ENCODE results near the gene FANCG. TPM values are rescaled to one million over a fixed set of nuclear protein-coding genes. Genes with fewer than 3 reads are reported as not detected.
A peak's percentile ranks its signal among the peaks of the same experiment; 100 is the strongest.

FANCG gene
- total and polyA plus RNA-seq, 2 experiments from 2014 or later = 13.4 to 15.3 TPM

GRCh38 chr9:35115680-35116538, 36.2 kb upstream of the FANCG start, which contains the start of gene ATOSB:
ATOSB (minus strand) TSS chr9:35115862; CDS start chr9:35108274, 7,588 bp downstream.
- TF ChIP-seq EZH2phosphoT487 (IDR thresholded peaks at IDR 0.05; ENCODE audit: low read depth, severe bottlenecking, unreplicated experiment) (no peak), CTCF (IDR thresholded peaks at IDR 0.05; ENCODE audit: poor library complexity) (no peak), EZH2 (IDR thresholded peaks at IDR 0.05; ENCODE audit: borderline replicate concordance) (no peak)

GRCh38 chr9:35114840-35115628, 35.3 kb upstream of the FANCG start:
- Histone ChIP-seq H2AFZ (peak overlapping the region; percentile 50), H3K79me2 (peaks cover 29% of the 10 kb centered on the region), H3K9me3 (ENCODE audit: low read depth) (no peaks in the 10 kb centered on the region), H3K27ac (peak overlapping the region; percentile 94), H3K27me3 (no peaks in the 10 kb centered on the region), H4K20me1 (ENCODE audit: insufficient read depth, poor library complexity, severe bottlenecking) (no peaks in the 10 kb centered on the region), H3K36me3 (replicated peaks; ENCODE audit: insufficient read depth, low read depth) (no peaks in the 10 kb centered on the region), H3K9me2 (replicated peaks; ENCODE audit: insufficient read depth) (no peaks in the 10 kb centered on the region), H3K4me1 (ENCODE audit: insufficient read depth) (peaks cover 15% of the 10 kb centered on the region), H3K4me3 (peak overlapping the region; percentile 37), H3K4me2 (peak overlapping the region; percentile 94)
- TF ChIP-seq EZH2phosphoT487 (IDR thresholded peaks at IDR 0.05; ENCODE audit: low read depth, severe bottlenecking, unreplicated experiment) (no peak), EZH2 (IDR thresholded peaks at IDR 0.05; ENCODE audit: borderline replicate concordance) (no peak), CTCF (IDR thresholded peaks at IDR 0.05; ENCODE audit: poor library complexity) (no peak)
- 40% methylated on average over 7 of the region's 12 CpGs for WGBS (ENCODE audit: low lambda C conversion rate, missing lambda C conversion rate)
- DNase-seq (ENCODE audit: low spot score) = peak; percentile 64

More at GRCh38 chr9:35115680-35116538, 36.2 kb upstream of the FANCG start, which contains the start of gene ATOSB:
- Histone ChIP-seq H3K27me3 (no peaks in the 10 kb centered on the region), H3K79me2 (peaks cover 20% of the 10 kb centered on the region), H3K9me2 (replicated peaks; ENCODE audit: insufficient read depth) (no peaks in the 10 kb centered on the region), H3K4me1 (ENCODE audit: insufficient read depth) (peaks cover 7% of the 10 kb centered on the region), H4K20me1 (ENCODE audit: insufficient read depth, poor library complexity, severe bottlenecking) (no peaks in the 10 kb centered on the region), H3K4me2 (peak within 1 kb of the TSS; percentile 94), H3K27ac (peak within 1 kb of the TSS; percentile 94), H3K4me3 (peak within 1 kb of the TSS; percentile 37), H2AFZ (peak within 1 kb of the TSS; percentile 50), H3K36me3 (replicated peaks; ENCODE audit: insufficient read depth, low read depth) (no peaks in the 10 kb centered on the region), H3K9me3 (ENCODE audit: low read depth) (no peaks in the 10 kb centered on the region)
- DNase-seq (ENCODE audit: low spot score) = peak; percentile 98
- WGBS (ENCODE audit: low lambda C conversion rate, missing lambda C conversion rate) = 2% methylated on average over 43 of the region's 54 CpGs

- WGBS (ENCODE audit: low lambda C conversion rate, missing lambda C conversion rate) = 7% methylated on average over 5 of the region's 5 CpGs
- peaks cover 16% of the 10 kb centered on the region for H3K4me1 ChIP-seq (ENCODE audit: insufficient read depth)
- H3K4me2 ChIP-seq = peak overlapping the region; percentile 94
- H3K27ac ChIP-seq = peak overlapping the region; percentile 94
- H3K27me3 ChIP-seq = no peaks in the 10 kb centered on the region
- TF ChIP-seq EZH2phosphoT487 (IDR thresholded peaks at IDR 0.05; ENCODE audit: low read depth, severe bottlenecking, unreplicated experiment) (no peak), EZH2 (IDR thresholded peaks at IDR 0.05; ENCODE audit: borderline replicate concordance) (no peak), CTCF (IDR thresholded peaks at IDR 0.05; ENCODE audit: poor library complexity) (no peak)
- H3K9me3 ChIP-seq (ENCODE audit: low read depth) = no peaks in the 10 kb centered on the region
- H3K4me3 ChIP-seq = peak overlapping the region; percentile 37
- peak overlapping the region; percentile 50 for H2AFZ ChIP-seq
- DNase-seq (ENCODE audit: low spot score) = peak; percentile 94
- no peaks in the 10 kb centered on the region for H3K9me2 ChIP-seq (replicated peaks; ENCODE audit: insufficient read depth)
- H3K36me3 ChIP-seq (replicated peaks; ENCODE audit: insufficient read depth, low read depth) = no peaks in the 10 kb centered on the region
- no peaks in the 10 kb centered on the region for H4K20me1 ChIP-seq (ENCODE audit: insufficient read depth, poor library complexity, severe bottlenecking)
- peaks cover 37% of the 10 kb centered on the region for H3K79me2 ChIP-seq
Observed at GRCh38 chr9:35114113-35114839, 34.5 kb upstream of the FANCG start.
